ENCODE results near the gene MSRB3. TPM values are rescaled to one million over a fixed set of nuclear protein-coding genes. Genes with fewer than 3 reads are reported as not detected.

Gene MSRB3
- total and polyA plus RNA-seq, 10 donors: 4.3 to 64.4 (median 19.7) TPM

DNA sequence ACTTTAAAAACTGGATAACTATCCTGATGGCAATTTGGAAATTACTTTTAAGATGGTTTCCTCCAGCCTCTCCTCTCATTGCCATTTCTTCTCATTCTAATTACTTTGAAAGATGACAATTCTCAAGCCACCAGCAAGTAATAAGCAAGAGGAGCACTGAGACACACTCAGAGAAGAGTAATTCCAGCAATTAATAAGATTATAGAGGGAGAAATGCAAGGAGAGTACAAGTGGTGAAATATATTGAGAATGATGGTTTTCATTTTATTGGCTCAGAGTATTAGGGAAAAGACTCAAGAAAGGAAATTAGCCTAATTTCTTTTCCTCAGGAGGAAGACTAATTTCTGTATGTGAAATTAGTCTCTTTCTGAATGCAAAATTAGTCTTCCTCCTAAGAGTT, 20.5 kb upstream of the MSRB3 start:
- Histone ChIP-seq H3K4me3 (no peak overlapping the region), H3K4me1 (no peaks in the 10 kb centered on the region), H3K36me3 (no peaks in the 10 kb centered on the region), H3K27me3 (replicated peaks in 1 of 7) (no peaks in the 10 kb centered on the region), H3K27ac (no peak overlapping the region), H3K9me3 (no peaks in the 10 kb centered on the region)
- intact Hi-C loops (cut with DNase I; ENCODE audit: low total_unique reads): no loop called here
- TF ChIP-seq POLR2A (IDR thresholded peaks at IDR 0.05) (no peak), POLR2AphosphoS5 (IDR thresholded peaks at IDR 0.05) (no peak)
- TF ChIP-seq, protein P1, sequence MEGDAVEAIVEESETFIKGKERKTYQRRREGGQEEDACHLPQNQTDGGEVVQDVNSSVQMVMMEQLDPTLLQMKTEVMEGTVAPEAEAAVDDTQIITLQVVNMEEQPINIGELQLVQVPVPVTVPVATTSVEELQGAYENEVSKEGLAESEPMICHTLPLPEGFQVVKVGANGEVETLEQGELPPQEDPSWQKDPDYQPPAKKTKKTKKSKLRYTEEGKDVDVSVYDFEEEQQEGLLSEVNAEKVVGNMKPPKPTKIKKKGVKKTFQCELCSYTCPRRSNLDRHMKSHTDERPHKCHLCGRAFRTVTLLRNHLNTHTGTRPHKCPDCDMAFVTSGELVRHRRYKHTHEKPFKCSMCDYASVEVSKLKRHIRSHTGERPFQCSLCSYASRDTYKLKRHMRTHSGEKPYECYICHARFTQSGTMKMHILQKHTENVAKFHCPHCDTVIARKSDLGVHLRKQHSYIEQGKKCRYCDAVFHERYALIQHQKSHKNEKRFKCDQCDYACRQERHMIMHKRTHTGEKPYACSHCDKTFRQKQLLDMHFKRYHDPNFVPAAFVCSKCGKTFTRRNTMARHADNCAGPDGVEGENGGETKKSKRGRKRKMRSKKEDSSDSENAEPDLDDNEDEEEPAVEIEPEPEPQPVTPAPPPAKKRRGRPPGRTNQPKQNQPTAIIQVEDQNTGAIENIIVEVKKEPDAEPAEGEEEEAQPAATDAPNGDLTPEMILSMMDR (IDR thresholded peaks at IDR 0.05 in 8 of 11, conservative IDR thresholded peaks at IDR 0.05 in 3 of 11): no peak
- DNase-seq: no peak

GRCh38 chr12:65259501-65259900, 19.0 kb upstream of the MSRB3 start:
- H3K4me1 ChIP-seq: no peaks in the 10 kb centered on the region
- TF ChIP-seq POLR2AphosphoS5 (IDR thresholded peaks at IDR 0.05) (no peak), POLR2A (IDR thresholded peaks at IDR 0.05) (no peak)
- TF ChIP-seq, protein P1 (IDR thresholded peaks at IDR 0.05 in 8 of 11, conservative IDR thresholded peaks at IDR 0.05 in 3 of 11): no peak
- intact Hi-C loops (cut with DNase I; ENCODE audit: low total_unique reads): no loop called here
- H3K9me3 ChIP-seq: no peaks in the 10 kb centered on the region
- H3K36me3 ChIP-seq: no peaks in the 10 kb centered on the region
- H3K4me3 ChIP-seq: no peak overlapping the region
- DNase-seq: no peak
- no peak overlapping the region for H3K27ac ChIP-seq
- H3K27me3 ChIP-seq (replicated peaks in 1 of 7): no peaks in the 10 kb centered on the region

DNA sequence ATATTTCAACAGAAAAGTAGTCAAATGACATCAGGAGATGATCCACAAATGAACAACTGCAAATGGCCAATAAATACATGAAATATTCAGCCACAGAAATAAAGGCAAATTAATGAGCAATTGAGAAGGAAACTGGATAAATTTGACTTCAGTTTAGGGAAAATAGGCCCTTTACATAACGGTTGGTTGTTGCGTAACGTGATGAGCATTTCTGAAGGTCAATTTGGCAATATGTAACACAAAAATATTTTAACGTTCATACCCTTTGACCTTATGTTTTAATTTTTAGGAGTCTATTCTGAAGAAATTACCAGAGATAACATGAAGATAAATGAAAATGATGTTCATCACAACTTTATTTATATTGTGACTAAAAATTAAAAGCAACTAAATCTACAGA, 14.7 kb upstream of the MSRB3 start:
- H3K9me3 ChIP-seq: no peaks in the 10 kb centered on the region
- H3K27me3 ChIP-seq (replicated peaks in 1 of 7): no peaks in the 10 kb centered on the region
- TF ChIP-seq, protein P1 (IDR thresholded peaks at IDR 0.05 in 8 of 11, conservative IDR thresholded peaks at IDR 0.05 in 3 of 11): no peak
- no peak for TF ChIP-seq POLR2AphosphoS5 (IDR thresholded peaks at IDR 0.05)
- TF ChIP-seq POLR2A (IDR thresholded peaks at IDR 0.05): no peak
- H3K27ac ChIP-seq: no peak overlapping the region
- H3K4me1 ChIP-seq: no peaks in the 10 kb centered on the region
- H3K4me3 ChIP-seq: no peak overlapping the region
- intact Hi-C loops (cut with DNase I; ENCODE audit: low total_unique reads): no loop called here
- 51 to 77% (median 63%) methylated on average over 4 of the region's 4 CpGs for WGBS, 5 donors
- DNase-seq: no peak
- H3K36me3 ChIP-seq: no peaks in the 10 kb centered on the region

GRCh38 chr12:65266408-65266807, 12.1 kb upstream of the MSRB3 start:
- no peaks in the 10 kb centered on the region for H3K27me3 ChIP-seq (replicated peaks in 1 of 7)
- 89 to 93% (median 91%) methylated on average over 3 of the region's 3 CpGs for WGBS, 5 donors
- no peaks in the 10 kb centered on the region for H3K9me3 ChIP-seq
- H3K4me3 ChIP-seq: no peak overlapping the region
- no peak for TF ChIP-seq POLR2AphosphoS5 (IDR thresholded peaks at IDR 0.05)
- TF ChIP-seq POLR2A (IDR thresholded peaks at IDR 0.05): no peak
- TF ChIP-seq, protein P1 (IDR thresholded peaks at IDR 0.05 in 8 of 11, conservative IDR thresholded peaks at IDR 0.05 in 3 of 11): no peak
- no peaks in the 10 kb centered on the region for H3K36me3 ChIP-seq
- DNase-seq: no peak
- H3K27ac ChIP-seq: no peak overlapping the region
- H3K4me1 ChIP-seq: no peaks in the 10 kb centered on the region
- intact Hi-C loops (cut with DNase I; ENCODE audit: low total_unique reads): no loop called here
